ENCODE measurements around the gene F2RL2.

- TF ChIP-seq CTCF (conservative IDR thresholded peaks at IDR 0.05 in 1 of 2, IDR thresholded peaks at IDR 0.05 in 1 of 2; ENCODE audit: low read depth in 1 of 2, low read length in 2 of 2) = no peak
- TF ChIP-seq EZH2 (IDR thresholded peaks at IDR 0.05; ENCODE audit: low read length, missing control alignments) = no peak
Measured at GRCh38 chr5:76617229-76617628, 6.0 kb downstream of the F2RL2 start.

Measured in fibroblast of lung (primary cell).